Esophagus (tissue), 2 donors: ENCODE measurements around the gene DIP2A. TPM values are rescaled to one million over a fixed set of nuclear protein-coding genes. Genes with fewer than 3 reads are reported as not detected.
A peak's percentile ranks its signal among the peaks of the same experiment; 100 is the strongest.
"Not testable (repeated sequence)": the region's sequence is repeated elsewhere in the genome, so short reads cannot be mapped to it uniquely, and the experiment has no call there.

Source experiments
- H3K27ac ChIP-seq, 2 donors: one replicate each; pipeline ENCODE4 v1.5.1; 2013; ENCODE audit warnings: low read depth in 2 of 2, mild to moderate bottlenecking in 2 of 2, inconsistent platforms in 1 of 2, low read length in 1 of 2, moderate library complexity in 1 of 2
- H3K27me3 ChIP-seq, 2 donors: one replicate each; pipeline ENCODE4 v1.6.1; 2013; ENCODE audit warnings: low read length in 2 of 2, control low read depth in 1 of 2, mild to moderate bottlenecking in 1 of 2; ENCODE audit not compliant: insufficient read depth in 2 of 2, control insufficient read depth in 1 of 2
- H3K36me3 ChIP-seq, 2 donors: one replicate each; pipeline ENCODE4 v1.6.1; 2013; ENCODE audit warnings: low read length in 1 of 2; ENCODE audit not compliant: control insufficient read depth in 2 of 2, insufficient read depth in 2 of 2
- H3K4me1 ChIP-seq, 2 donors: one replicate each; pipeline ENCODE4 v1.6.1; 2013; ENCODE audit warnings: low read length in 1 of 2; ENCODE audit not compliant: control insufficient read depth in 2 of 2, insufficient read depth in 2 of 2
- H3K4me3 ChIP-seq, 2 donors: one replicate each; pipeline ENCODE4 v1.5.1; 2013; ENCODE audit warnings: low read length in 2 of 2, mild to moderate bottlenecking in 2 of 2, low read depth in 1 of 2, moderate library complexity in 1 of 2
- H3K9me3 ChIP-seq, 2 donors: one replicate each; pipeline ENCODE4 v1.6.1; 2013; ENCODE audit warnings: mild to moderate bottlenecking in 2 of 2, low read depth in 1 of 2, low read length in 1 of 2, moderate library complexity in 1 of 2; ENCODE audit not compliant: control insufficient read depth in 2 of 2, insufficient read depth in 1 of 2
- WGBS, 2 donors: extraction: QIAGEN DNeasy Blood & Tissue Kit; methylation state at CpG; one replicate each; pipeline ENCODE4 v1.1.7; 2013; 5-methylcytosine and 5-hydroxymethylcytosine counted together
- polyA plus RNA-seq, 2 donors: library from polyadenylated mRNA; stranded (reverse); fragments of 200-250 nt; gene quantifications; one replicate each; pipeline ENCODE4 v1.2.3, GENCODE V29; 2013
- donor health status: healthy with polysubstance abuse.
- donor health status: Bipolar disorder and iron deficiency.

DIP2A gene
- polyA plus RNA-seq, 2 donors = 15.3 to 29.7 TPM

DNA sequence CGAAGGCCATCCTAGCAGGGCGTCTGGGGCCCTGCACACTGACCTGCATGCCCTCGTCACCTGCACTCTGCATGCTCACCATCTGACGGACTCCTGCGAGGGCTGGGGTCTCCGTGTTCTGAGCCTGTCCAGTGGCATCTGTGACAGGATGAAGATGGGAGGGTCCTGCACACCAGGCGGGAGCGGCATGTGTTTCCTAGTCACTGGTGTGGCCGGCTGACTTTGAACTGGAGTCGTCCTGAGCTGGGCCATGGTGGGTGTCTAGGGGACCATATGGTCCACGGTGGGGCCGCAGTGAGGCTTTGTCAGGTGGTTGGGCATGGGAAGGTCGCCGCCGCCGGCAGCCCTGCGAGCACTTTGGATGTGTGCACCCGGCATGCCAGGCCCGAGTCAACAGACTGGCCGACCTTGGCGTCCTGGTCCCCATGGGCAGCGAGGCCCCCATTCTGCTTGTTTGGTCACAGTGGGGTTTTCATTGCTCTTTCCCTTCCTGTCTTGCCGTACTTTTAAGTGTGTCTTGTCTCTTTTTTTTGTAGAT lies 16.7 kb upstream of the DIP2A start:
- Histone ChIP-seq H3K27ac (no peak overlapping the region), H3K27me3 (no peaks in the 10 kb centered on the region), H3K4me1 (no peaks in the 10 kb centered on the region), H3K4me3 (no peak overlapping the region), H3K9me3 (no peaks in the 10 kb centered on the region), H3K36me3 (peaks cover 12 to 49% of the 10 kb centered on the region in 2 donors)
- 96 to 97% methylated on average over 23 of the region's 23 CpGs for WGBS, 2 donors

DNA sequence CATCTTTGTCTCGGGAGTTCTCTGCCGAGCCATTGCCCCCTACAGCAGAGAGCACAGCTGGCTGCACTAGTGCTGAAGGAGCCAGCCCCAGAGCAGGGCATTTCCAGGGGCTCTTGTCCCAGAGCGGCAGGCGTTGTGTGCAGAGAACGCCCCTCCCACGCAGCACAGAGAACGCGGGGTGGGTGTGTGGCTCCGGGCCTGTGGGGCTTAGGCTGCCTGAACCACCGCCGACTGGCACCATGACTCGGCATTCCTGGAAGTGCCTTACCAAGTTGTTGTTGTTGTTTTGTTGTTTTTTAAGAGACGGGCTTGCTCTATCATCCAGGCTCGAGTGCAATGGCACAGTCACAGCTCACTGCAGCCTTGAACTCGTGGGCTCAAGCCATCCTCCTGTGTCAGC lies 15.8 kb upstream of the DIP2A start:
- Histone ChIP-seq H3K36me3 (peaks cover 15 to 41% of the 10 kb centered on the region in 2 donors), H3K27me3 (no peaks in the 10 kb centered on the region), H3K4me3 (no peak overlapping the region), H3K4me1 (no peaks in the 10 kb centered on the region), H3K27ac (no peak overlapping the region), H3K9me3 (peaks cover 0 to 3% of the 10 kb centered on the region in 2 donors)
- WGBS, 2 donors = 83 to 84% methylated on average over 15 of the region's 15 CpGs

DNA sequence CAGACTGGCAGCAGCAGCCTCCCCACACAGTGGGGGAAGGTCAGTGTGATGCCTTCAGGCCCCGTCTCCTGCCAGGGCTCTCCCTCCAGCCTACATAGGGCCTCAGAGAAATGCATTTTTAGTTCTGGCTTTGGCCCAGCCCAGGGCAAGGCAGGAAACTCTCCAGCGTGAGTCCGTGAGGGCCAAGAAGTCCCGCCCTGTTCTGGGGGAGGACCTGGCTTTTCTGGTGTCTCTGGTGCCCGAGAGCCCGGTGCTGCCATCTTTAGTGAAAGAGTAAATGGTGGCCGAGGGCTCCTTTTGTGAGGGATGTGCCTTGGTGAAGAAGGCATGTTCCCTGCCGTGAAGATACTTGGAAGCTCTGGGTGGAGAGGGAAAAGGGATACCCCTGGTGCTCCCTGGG lies 14.8 kb upstream of the DIP2A start:
- Histone ChIP-seq H3K9me3 (peaks cover 0 to 3% of the 10 kb centered on the region in 2 donors), H3K27ac (no peak overlapping the region), H3K4me3 (no peak overlapping the region), H3K27me3 (no peaks in the 10 kb centered on the region), H3K4me1 (no peaks in the 10 kb centered on the region), H3K36me3 (peaks cover 15 to 38% of the 10 kb centered on the region in 2 donors)
- 62 to 69% methylated on average over 8 of the region's 8 CpGs for WGBS, 2 donors

DNA sequence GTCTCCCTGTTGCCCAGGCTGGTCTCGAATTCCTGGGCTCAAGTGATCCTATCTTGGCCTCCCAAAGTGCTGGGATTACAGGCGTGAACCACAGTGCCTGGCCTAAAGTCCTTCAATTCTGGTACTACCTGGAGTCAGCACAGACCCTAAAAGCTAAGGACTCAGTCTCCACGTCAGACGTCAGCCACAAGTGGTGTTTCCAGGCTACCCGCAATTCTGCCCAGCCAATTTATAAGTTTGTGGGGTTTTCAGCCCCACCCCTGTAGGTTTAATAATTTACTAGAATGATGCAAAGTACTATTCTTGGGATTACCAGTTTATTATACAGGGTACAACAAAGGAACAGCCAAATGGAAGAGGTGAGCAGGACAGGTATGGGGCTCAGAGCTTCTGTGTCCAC lies 10.6 kb upstream of the DIP2A start:
- H3K36me3 ChIP-seq = peaks cover 5% of the 10 kb centered on the region in 2 donors
- peaks cover 0 to 3% of the 10 kb centered on the region in 2 donors for H3K9me3 ChIP-seq
- H3K4me3 ChIP-seq = no peak overlapping the region
- WGBS, 2 donors = 94 to 98% methylated on average over 5 of the region's 5 CpGs
- H3K4me1 ChIP-seq = no peaks in the 10 kb centered on the region
- H3K27ac ChIP-seq = no peak overlapping the region
- H3K27me3 ChIP-seq = no peaks in the 10 kb centered on the region

- not testable (repeated sequence) for H3K27ac ChIP-seq, H3K4me1 ChIP-seq, H3K27me3 ChIP-seq, H3K9me3 ChIP-seq, H3K36me3 ChIP-seq, H3K4me3 ChIP-seq
- whole genome bisulfite sequencing, 2 donors = 95 to 96% methylated on average over 6 of the region's 6 CpGs
Observed at GRCh38 chr21:46448855-46449254, 9.8 kb upstream of the DIP2A start.

DNA sequence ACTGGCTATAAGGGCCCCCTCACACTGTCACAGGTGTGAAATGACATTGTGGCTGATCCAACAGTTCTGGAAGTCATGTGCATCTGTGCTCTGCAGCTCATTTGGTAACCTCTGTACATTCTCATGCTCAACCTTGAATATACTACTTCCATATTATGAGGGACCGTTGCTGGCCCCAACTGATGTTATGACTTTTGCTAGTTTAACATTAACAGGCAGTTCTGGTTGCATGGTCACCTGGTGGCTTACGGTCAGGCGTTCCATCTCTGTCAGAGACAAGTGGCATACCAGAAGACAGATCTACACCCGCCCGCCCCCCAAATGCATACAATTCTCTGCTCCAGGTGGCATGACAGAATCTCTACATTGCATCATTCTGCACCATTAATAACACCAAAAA lies 6.0 kb upstream of the DIP2A start:
- Histone ChIP-seq H3K4me1 (peaks cover 3 to 12% of the 10 kb centered on the region in 2 donors), H3K27me3 (no peaks in the 10 kb centered on the region), H3K4me3 (no peak overlapping the region), H3K36me3 (peaks cover 0 to 2% of the 10 kb centered on the region in 2 donors), H3K27ac (no peak overlapping the region), H3K9me3 (peaks cover 0 to 1% of the 10 kb centered on the region in 2 donors)
- 83 to 97% methylated on average over 5 of the region's 5 CpGs for WGBS, 2 donors

GRCh38 chr21:46454142-46454541 lies 4.5 kb upstream of the DIP2A start:
- 50 to 59% methylated on average over 3 of the region's 3 CpGs for WGBS, 2 donors
- no peaks in the 10 kb centered on the region for H3K9me3 ChIP-seq
- H3K4me1 ChIP-seq = peaks cover 3 to 16% of the 10 kb centered on the region in 2 donors
- no peaks in the 10 kb centered on the region for H3K27me3 ChIP-seq
- no peak overlapping the region for H3K4me3 ChIP-seq
- no peak overlapping the region for H3K27ac ChIP-seq
- H3K36me3 ChIP-seq = no peaks in the 10 kb centered on the region

DNA sequence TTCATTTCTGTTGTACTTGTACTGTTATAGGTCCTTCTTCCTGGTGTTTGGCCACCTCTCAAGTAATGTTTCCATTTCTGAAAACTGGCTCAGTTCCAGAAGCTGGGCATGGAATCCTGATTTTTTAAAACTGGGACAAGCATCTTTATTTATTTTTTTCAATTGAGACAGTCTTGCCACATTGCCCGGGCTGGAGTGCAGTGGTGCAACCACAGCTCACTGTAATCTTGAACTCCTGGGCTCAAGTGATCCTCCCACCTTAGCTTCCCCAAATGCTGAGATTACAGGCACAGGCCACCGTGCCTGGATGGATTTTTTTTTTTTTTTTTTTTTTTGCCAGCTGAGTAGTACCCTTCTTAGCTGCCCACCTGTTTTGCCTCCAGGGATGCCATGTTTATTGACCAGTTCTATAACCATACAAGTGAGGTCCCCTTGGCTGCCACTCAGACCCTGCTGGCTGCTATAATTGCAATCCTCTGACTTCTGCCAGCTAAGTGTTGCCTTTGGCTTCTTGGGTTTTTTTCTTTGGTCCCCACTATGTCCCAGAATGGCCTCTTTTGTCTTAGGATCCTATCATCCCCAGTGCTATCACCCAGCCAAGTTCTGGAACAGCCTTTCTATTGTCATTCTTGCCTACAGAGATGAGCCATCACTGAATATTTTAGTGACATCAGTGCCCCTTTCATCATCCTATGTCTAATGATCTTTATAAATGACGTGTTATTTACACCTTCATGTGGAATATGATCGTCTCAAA lies 3.9 kb upstream of the DIP2A start:
- Histone ChIP-seq H3K36me3 (no peaks in the 10 kb centered on the region), H3K9me3 (no peaks in the 10 kb centered on the region), H3K27me3 (no peaks in the 10 kb centered on the region), H3K4me3 (no peak overlapping the region), H3K4me1 (peaks cover 3 to 18% of the 10 kb centered on the region in 2 donors), H3K27ac (no peak overlapping the region)
- 76 to 83% methylated on average over 4 of the region's 4 CpGs for WGBS, 2 donors

GRCh38 chr21:46455575-46456385 lies 2.9 kb upstream of the DIP2A start:
- Histone ChIP-seq H3K4me1 (peaks cover 3 to 18% of the 10 kb centered on the region in 2 donors), H3K9me3 (no peaks in the 10 kb centered on the region), H3K27me3 (no peaks in the 10 kb centered on the region), H3K36me3 (no peaks in the 10 kb centered on the region), H3K27ac (peak overlapping the region in 1 of 2 donors; percentile 45), H3K4me3 (no peak overlapping the region)
- 39 to 54% methylated on average over 10 of the region's 10 CpGs for WGBS, 2 donors
